ENCODE measurements around the gene CD68.
A peak's percentile ranks its signal among the peaks of the same experiment; 100 is the strongest.

CD68 gene

GRCh38 chr17:7579001-7579833 lies at the start of gene CD68:
CD68 (plus strand) TSS chr17:7579638; CDS start chr17:7579678, 40 bp downstream.
- no peak for DNase-seq (ENCODE audit: low spot score)

- no peak for DNase-seq (ENCODE audit: low spot score)
Observed at GRCh38 chr17:7530023-7530900, 49.2 kb upstream of the CD68 start.

- DNase-seq (ENCODE audit: low spot score) = no peak
Observed at GRCh38 chr17:7538050-7538449, 41.4 kb upstream of the CD68 start.

- no peak for DNase-seq (ENCODE audit: low spot score)
Observed at GRCh38 chr17:7538891-7539545, 40.4 kb upstream of the CD68 start.

- DNase-seq (ENCODE audit: low spot score) = no peak
Observed at GRCh38 chr17:7541074-7541621, 38.3 kb upstream of the CD68 start.

- DNase-seq (ENCODE audit: low spot score) = no peak
Observed at GRCh38 chr17:7544911-7545310, 34.5 kb upstream of the CD68 start.

- peak; percentile 80 for DNase-seq (ENCODE audit: low spot score)
Observed at GRCh38 chr17:7548585-7549400, 30.6 kb upstream of the CD68 start, which contains the start of gene TNFSF12. TNFSF12 (plus strand) TSS chr17:7549058; CDS start chr17:7549154, 96 bp downstream.

GRCh38 chr17:7549401-7550055 lies 29.9 kb upstream of the CD68 start:
- no peak for DNase-seq (ENCODE audit: low spot score)

- DNase-seq (ENCODE audit: low spot score) = no peak
Observed at GRCh38 chr17:7550344-7550743, 29.1 kb upstream of the CD68 start.

GRCh38 chr17:7551396-7551795 lies 28.0 kb upstream of the CD68 start:
- no peak for DNase-seq (ENCODE audit: low spot score)

- DNase-seq (ENCODE audit: low spot score) = no peak
Observed at GRCh38 chr17:7552621-7553051, 26.8 kb upstream of the CD68 start.

GRCh38 chr17:7553356-7553755 lies 26.1 kb upstream of the CD68 start:
- no peak for DNase-seq (ENCODE audit: low spot score)

- DNase-seq (ENCODE audit: low spot score) = no peak
Observed at GRCh38 chr17:7555320-7555948, 24.0 kb upstream of the CD68 start.

- no peak for DNase-seq (ENCODE audit: low spot score)
Observed at GRCh38 chr17:7556627-7557026, 22.8 kb upstream of the CD68 start.

GRCh38 chr17:7557147-7557764 lies 22.2 kb upstream of the CD68 start:
- no peak for DNase-seq (ENCODE audit: low spot score)

GRCh38 chr17:7557775-7558543 lies 21.5 kb upstream of the CD68 start:
- DNase-seq (ENCODE audit: low spot score) = peak; percentile 89

GRCh38 chr17:7558544-7559319 lies 20.7 kb upstream of the CD68 start, which contains the start of gene TNFSF13:
TNFSF13 (plus strand) TSS chr17:7558750; CDS start chr17:7559040, 290 bp downstream.
- DNase-seq (ENCODE audit: low spot score) = no peak
